HEK293 (cell line): ENCODE results near the gene WDSUB1.

Experiments
- CTCF ChIA-PET: fragments of 350-600 bp; formaldehyde crosslinking; extraction: SDS; loops from one replicate; lab custom pipeline; 2021; ENCODE audit warnings: antibody characterized with exemption; lab: Yijun Ruan, JAX
- POLR2A ChIA-PET: fragments of 300-600 bp; formaldehyde crosslinking; extraction: SDS; loops from one replicate; lab custom pipeline; 2020; ENCODE audit warnings: antibody characterized with exemption, inconsistent platforms; lab: Yijun Ruan, JAX
- H3K27ac ChIP-seq: fragments of 200-500 bp; sonication (Bioruptor generic); 2 replicates; pipeline ENCODE4 v1.5.1; 2014; ENCODE audit warnings: low read depth, low read length, control low read depth, inconsistent platforms; ENCODE audit errors: extremely low read depth
- H3K36me3 ChIP-seq, 2 experiments: fragments of 200-500 bp in 1 of 2; sonication (Bioruptor generic) in 1 of 2; 1 replicate in 1 of 2; 2 replicates in 1 of 2; pipeline ENCODE4 v1.5.1; 2014 to 2017; ENCODE audit warnings: inconsistent platforms in 2 of 2, low read length in 2 of 2; ENCODE audit not compliant: control insufficient read depth in 2 of 2, insufficient read depth in 1 of 2
- H3K4me1 ChIP-seq: fragments of 200-500 bp; sonication (Bioruptor generic); 2 replicates; pipeline ENCODE4 v1.5.1; 2014; ENCODE audit warnings: mild to moderate bottlenecking, low read length, inconsistent platforms; ENCODE audit not compliant: control insufficient read depth, insufficient read depth
- H3K4me3 ChIP-seq: 2 replicates; pipeline ENCODE4 v1.5.1; 2011; ENCODE audit warnings: low read depth, mild to moderate bottlenecking, control low read depth, low read length, moderate library complexity
- H3K9me3 ChIP-seq: fragments of 200-500 bp; sonication (Bioruptor generic); 2 replicates; pipeline ENCODE4 v1.5.1; 2014; ENCODE audit warnings: low read depth, low read length, inconsistent platforms; ENCODE audit not compliant: control insufficient read depth, insufficient read depth
- KLF10 ChIP-seq: fragments of 450-650 bp; IDR thresholded peaks from 2 replicates; pipeline ENCODE4 v1.5.1; 2018; ENCODE audit warnings: missing biosample characterization, mild to moderate bottlenecking, missing genetic modification characterization
- MYNN ChIP-seq: fragments of 450-650 bp; formaldehyde crosslinking; IDR thresholded peaks from 2 replicates; pipeline ENCODE4 v1.5.1; 2016; ENCODE audit warnings: missing biosample characterization, missing genetic modification characterization, borderline replicate concordance
- SCRT2 ChIP-seq: fragments of 450-650 bp; formaldehyde crosslinking; IDR thresholded peaks from 2 replicates; pipeline ENCODE4 v1.5.1; 2016; ENCODE audit warnings: missing biosample characterization, missing genetic modification characterization
- ZFP69B ChIP-seq: fragments of 450-650 bp; formaldehyde crosslinking; IDR thresholded peaks from 2 replicates; pipeline ENCODE4 v1.5.1; 2016; ENCODE audit warnings: missing biosample characterization, missing genetic modification characterization
- ZNF121 ChIP-seq: fragments of 450-650 bp; formaldehyde crosslinking; IDR thresholded peaks from 2 replicates; pipeline ENCODE4 v1.5.1; 2016; ENCODE audit warnings: missing biosample characterization, missing genetic modification characterization
- ZNF155 ChIP-seq: fragments of 450-650 bp; formaldehyde crosslinking; IDR thresholded peaks from 2 replicates; pipeline ENCODE4 v1.5.1; 2016; ENCODE audit warnings: missing biosample characterization, missing genetic modification characterization
- ZNF239 ChIP-seq: fragments of 450-650 bp; formaldehyde crosslinking; IDR thresholded peaks from 2 replicates; pipeline ENCODE4 v1.5.1; 2016; ENCODE audit warnings: missing biosample characterization, missing genetic modification characterization
- ZNF292 ChIP-seq: fragments of 450-650 bp; formaldehyde crosslinking; IDR thresholded peaks from 2 replicates; pipeline ENCODE4 v1.5.1; 2016; ENCODE audit warnings: low read depth, missing biosample characterization, missing genetic modification characterization, borderline replicate concordance
- ZNF302 ChIP-seq: fragments of 450-650 bp; formaldehyde crosslinking; IDR thresholded peaks from 2 replicates; pipeline ENCODE4 v1.5.1; 2016; ENCODE audit warnings: missing biosample characterization, missing genetic modification characterization, low read depth
- ZNF398 ChIP-seq: fragments of 450-650 bp; formaldehyde crosslinking; IDR thresholded peaks from 2 replicates; pipeline ENCODE4 v1.5.1; 2017; ENCODE audit warnings: missing biosample characterization, missing genetic modification characterization
- ZNF514 ChIP-seq: fragments of 450-650 bp; formaldehyde crosslinking; IDR thresholded peaks from 2 replicates; pipeline ENCODE4 v1.5.1; 2016; ENCODE audit warnings: missing biosample characterization, missing genetic modification characterization
- ZNF521 ChIP-seq: fragments of 450-650 bp; formaldehyde crosslinking; IDR thresholded peaks from 2 replicates; pipeline ENCODE4 v1.5.1; 2017; ENCODE audit warnings: missing biosample characterization, mild to moderate bottlenecking, missing genetic modification characterization
- ZNF549 ChIP-seq: fragments of 450-650 bp; IDR thresholded peaks from 2 replicates; pipeline ENCODE4 v1.5.1; 2018; ENCODE audit warnings: missing biosample characterization, missing genetic modification characterization, mild to moderate bottlenecking, inconsistent platforms, moderate library complexity
- ZNF555 ChIP-seq: fragments of 450-650 bp; formaldehyde crosslinking; conservative IDR thresholded peaks from 2 replicates; pipeline ENCODE4 v1.5.1; 2017; ENCODE audit warnings: missing biosample characterization, mild to moderate bottlenecking, missing genetic modification characterization, inconsistent platforms
- ZNF560 ChIP-seq: fragments of 450-650 bp; formaldehyde crosslinking; IDR thresholded peaks from 2 replicates; pipeline ENCODE4 v1.5.1; 2017; ENCODE audit warnings: missing biosample characterization, missing genetic modification characterization, borderline replicate concordance
- ZNF561 ChIP-seq: fragments of 450-650 bp; IDR thresholded peaks from 2 replicates; pipeline ENCODE4 v1.5.1; 2018; ENCODE audit warnings: missing biosample characterization, missing genetic modification characterization, borderline replicate concordance
- ZXDB ChIP-seq: fragments of 450-650 bp; formaldehyde crosslinking; IDR thresholded peaks from 2 replicates; pipeline ENCODE4 v1.5.1; 2016; ENCODE audit warnings: missing biosample characterization, missing genetic modification characterization
- TF ChIP-seq, protein P1 (sequence below): fragments of 450-650 bp; formaldehyde crosslinking; IDR thresholded peaks from 2 replicates; pipeline ENCODE4 v1.5.1; 2017; ENCODE audit warnings: missing biosample characterization, missing genetic modification characterization
- TF ChIP-seq, protein P2 (sequence below): fragments of 450-650 bp; formaldehyde crosslinking; IDR thresholded peaks from 2 replicates; pipeline ENCODE4 v1.5.1; 2016; ENCODE audit warnings: missing biosample characterization, missing genetic modification characterization

The WDSUB1 gene

DNA sequence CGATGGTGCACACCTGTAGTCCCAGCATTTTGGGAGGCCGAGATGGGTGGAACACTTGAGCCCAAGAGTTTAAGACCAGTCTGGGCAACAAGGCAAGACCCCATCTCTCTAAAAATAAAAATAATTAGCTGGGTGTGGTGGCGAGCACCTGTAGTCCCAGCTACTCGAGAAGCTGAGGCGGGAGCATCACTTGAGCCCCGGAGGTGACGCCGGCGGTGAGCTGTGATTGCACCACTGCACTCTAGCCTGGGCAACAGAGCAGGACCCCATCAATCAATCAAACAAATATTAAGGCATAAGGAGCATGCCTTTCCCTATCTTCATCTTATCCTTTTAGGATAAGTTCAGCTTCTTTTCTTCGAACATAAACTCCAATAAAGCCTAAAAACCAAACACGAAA, 1.1 kb downstream of the WDSUB1 start:
- Histone ChIP-seq H3K4me1 (peaks cover 9% of the 10 kb centered on the region; the same call in 1 of the 2 replicates), H3K9me3 (no peaks in the 10 kb centered on the region), H3K27ac (no peak overlapping the region), H3K36me3 (peaks cover 0 to 15% of the 10 kb centered on the region in 2 experiments; a peak in 2 of 3 replicates), H3K4me3 (peak overlapping the region; percentile 90)
- POLR2A ChIA-PET, result interaction anchor here (0.9 to 1.5 kb wide), 2 partner anchors 329 to 331 kb away, joined by 4 to 12 read pairs; partner anchors contain the start of gene BAZ2B
- CTCF ChIA-PET, result no interaction called here
- TF ChIP-seq SCRT2, result 0 out of 2 replicates have a peak, but pooled peaks have one; percentile 6
- TF ChIP-seq ZNF561, result no peak
- TF ChIP-seq ZNF521 (tag by site-specific recombination), result no peak
- peak; percentile 58; the same call in 1 of the 2 replicates for TF ChIP-seq ZNF121 (tag by site-specific recombination)
- no peak for TF ChIP-seq KLF10 (tag by site-specific recombination)
- no peak for TF ChIP-seq ZNF155

DNA sequence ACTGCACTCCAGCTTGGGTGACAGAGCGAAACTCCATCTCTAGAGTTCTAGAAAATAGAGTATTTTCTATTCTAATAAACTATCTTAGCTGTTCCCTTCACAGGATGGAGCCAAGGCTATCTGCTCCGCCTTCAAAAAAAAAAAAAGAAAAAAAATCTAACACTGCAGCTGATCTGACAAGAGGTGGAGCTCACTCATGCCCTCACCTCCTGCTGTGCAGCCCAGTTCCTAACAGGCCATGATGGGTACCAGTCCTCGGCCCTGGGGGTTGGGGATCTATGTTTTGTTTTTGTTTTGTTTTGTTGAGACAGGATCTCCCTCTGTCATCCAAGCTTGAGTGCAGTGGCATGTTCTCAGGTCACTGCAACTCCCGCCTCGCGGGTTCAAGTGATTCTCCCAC, 3.0 kb downstream of the WDSUB1 start:
- ChIA-PET CTCF (interaction anchor here (0.6 kb wide), 1 partner anchor 1200 kb away, joined by 3 read pairs; no protein-coding TSS in a partner anchor), POLR2A (interaction anchor here (1.1 kb wide), 1 partner anchor 11 kb away, joined by 3 read pairs; no protein-coding TSS in a partner anchor)

DNA sequence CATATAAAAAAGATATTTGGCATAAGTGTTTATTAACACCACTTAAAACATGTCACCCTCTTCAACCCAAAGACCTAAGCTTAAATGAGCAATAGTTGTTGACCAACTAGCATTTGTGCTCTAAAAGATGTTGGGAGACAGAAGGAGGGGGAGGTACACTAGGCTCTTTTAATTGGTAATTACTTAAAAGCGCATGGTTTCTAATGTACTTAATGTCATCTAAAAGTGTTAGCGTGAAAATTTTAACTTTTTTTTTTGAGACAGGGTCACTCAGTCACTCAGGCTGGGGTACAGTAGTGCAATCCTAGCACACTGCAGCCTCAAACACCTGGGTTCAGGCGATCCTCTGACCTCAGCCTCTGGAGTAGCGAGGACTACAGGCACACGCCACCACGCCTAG, 5.5 kb downstream of the WDSUB1 start:
- Histone ChIP-seq H3K9me3 (no peaks in the 10 kb centered on the region), H3K4me1 (no peaks in the 10 kb centered on the region)
- POLR2A ChIA-PET, result no interaction called here
- TF ChIP-seq ZFP69B (no peak), MYNN (tag by site-specific recombination) (no peak), ZNF560 (tag by site-specific recombination) (no peak), ZNF292 (tag by site-specific recombination) (no peak), ZNF302 (tag by site-specific recombination) (no peak), ZNF514 (tag by site-specific recombination) (no peak), ZNF398 (tag by site-specific recombination) (no peak)
- TF ChIP-seq, protein P1, sequence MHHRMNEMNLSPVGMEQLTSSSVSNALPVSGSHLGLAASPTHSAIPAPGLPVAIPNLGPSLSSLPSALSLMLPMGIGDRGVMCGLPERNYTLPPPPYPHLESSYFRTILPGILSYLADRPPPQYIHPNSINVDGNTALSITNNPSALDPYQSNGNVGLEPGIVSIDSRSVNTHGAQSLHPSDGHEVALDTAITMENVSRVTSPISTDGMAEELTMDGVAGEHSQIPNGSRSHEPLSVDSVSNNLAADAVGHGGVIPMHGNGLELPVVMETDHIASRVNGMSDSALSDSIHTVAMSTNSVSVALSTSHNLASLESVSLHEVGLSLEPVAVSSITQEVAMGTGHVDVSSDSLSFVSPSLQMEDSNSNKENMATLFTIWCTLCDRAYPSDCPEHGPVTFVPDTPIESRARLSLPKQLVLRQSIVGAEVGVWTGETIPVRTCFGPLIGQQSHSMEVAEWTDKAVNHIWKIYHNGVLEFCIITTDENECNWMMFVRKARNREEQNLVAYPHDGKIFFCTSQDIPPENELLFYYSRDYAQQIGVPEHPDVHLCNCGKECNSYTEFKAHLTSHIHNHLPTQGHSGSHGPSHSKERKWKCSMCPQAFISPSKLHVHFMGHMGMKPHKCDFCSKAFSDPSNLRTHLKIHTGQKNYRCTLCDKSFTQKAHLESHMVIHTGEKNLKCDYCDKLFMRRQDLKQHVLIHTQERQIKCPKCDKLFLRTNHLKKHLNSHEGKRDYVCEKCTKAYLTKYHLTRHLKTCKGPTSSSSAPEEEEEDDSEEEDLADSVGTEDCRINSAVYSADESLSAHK (tag by site-specific recombination), result no peak
- TF ChIP-seq, protein P2, sequence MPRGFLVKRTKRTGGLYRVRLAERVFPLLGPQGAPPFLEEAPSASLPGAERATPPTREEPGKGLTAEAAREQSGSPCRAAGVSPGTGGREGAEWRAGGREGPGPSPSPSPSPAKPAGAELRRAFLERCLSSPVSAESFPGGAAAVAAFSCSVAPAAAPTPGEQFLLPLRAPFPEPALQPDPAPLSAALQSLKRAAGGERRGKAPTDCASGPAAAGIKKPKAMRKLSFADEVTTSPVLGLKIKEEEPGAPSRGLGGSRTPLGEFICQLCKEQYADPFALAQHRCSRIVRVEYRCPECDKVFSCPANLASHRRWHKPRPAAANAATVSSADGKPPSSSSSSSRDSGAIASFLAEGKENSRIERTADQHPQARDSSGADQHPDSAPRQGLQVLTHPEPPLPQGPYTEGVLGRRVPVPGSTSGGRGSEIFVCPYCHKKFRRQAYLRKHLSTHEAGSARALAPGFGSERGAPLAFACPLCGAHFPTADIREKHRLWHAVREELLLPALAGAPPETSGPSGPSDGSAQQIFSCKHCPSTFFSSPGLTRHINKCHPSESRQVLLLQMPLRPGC (tag by site-specific recombination), result no peak
- TF ChIP-seq, all 188 proteins: peak for 0
- Histone ChIP-seq H3K27ac (no peak overlapping the region), H3K4me3 (no peak overlapping the region), H3K36me3 (peaks cover 0 to 23% of the 10 kb centered on the region in 2 experiments; a peak in 2 of 3 replicates)
- CTCF ChIA-PET, result no interaction called here

More for the DNA sequence above, 3.0 kb downstream of the WDSUB1 start:
- TF ChIP-seq ZNF549 (peak; percentile 43; the same call in 1 of the 2 replicates), ZXDB (tag by site-specific recombination) (no peak), ZNF239 (tag by site-specific recombination) (no peak), ZNF555 (tag by site-specific recombination) (no peak)
- Histone ChIP-seq H3K4me1 (peaks cover 6% of the 10 kb centered on the region; the same call in 1 of the 2 replicates), H3K9me3 (no peaks in the 10 kb centered on the region), H3K27ac (no peak overlapping the region), H3K36me3 (peaks cover 0 to 21% of the 10 kb centered on the region in 2 experiments; a peak in 2 of 3 replicates), H3K4me3 (no peak overlapping the region)
